Subcutaneous adipose tissue (tissue), 4 donors: Measurements from ENCODE around the gene FARP2. TPM values are rescaled to one million over a fixed set of nuclear protein-coding genes. Genes with fewer than 3 reads are reported as not detected.

Source experiments
- CTCF ChIP-seq: fragments of 450-650 bp; IDR thresholded peaks from one replicate; pipeline ENCODE4 v1.5.1; 2016; ENCODE audit warnings: low read depth, mild to moderate bottlenecking, control low read depth, antibody characterized with exemption, moderate library complexity
- total RNA-seq, 4 donors: library from RNA; depleted of rRNA; stranded (reverse); fragments of >200 nt; gene quantifications; one replicate each; pipeline ENCODE4 v1.1.0, GENCODE V29; 2016

FARP2 gene
- total RNA-seq, 4 donors from 2014 or later, result 27.4 to 49.1 (median 35.0) TPM

GRCh38 chr2:241461693-241462677 is 105.9 kb downstream of the FARP2 start:
- TF ChIP-seq CTCF, result no peak

- TF ChIP-seq CTCF, result no peak
Measured at GRCh38 chr2:241463276-241464135, 107.4 kb downstream of the FARP2 start.

- no peak for TF ChIP-seq CTCF
Measured at GRCh38 chr2:241465543-241465942, 109.5 kb downstream of the FARP2 start.

DNA sequence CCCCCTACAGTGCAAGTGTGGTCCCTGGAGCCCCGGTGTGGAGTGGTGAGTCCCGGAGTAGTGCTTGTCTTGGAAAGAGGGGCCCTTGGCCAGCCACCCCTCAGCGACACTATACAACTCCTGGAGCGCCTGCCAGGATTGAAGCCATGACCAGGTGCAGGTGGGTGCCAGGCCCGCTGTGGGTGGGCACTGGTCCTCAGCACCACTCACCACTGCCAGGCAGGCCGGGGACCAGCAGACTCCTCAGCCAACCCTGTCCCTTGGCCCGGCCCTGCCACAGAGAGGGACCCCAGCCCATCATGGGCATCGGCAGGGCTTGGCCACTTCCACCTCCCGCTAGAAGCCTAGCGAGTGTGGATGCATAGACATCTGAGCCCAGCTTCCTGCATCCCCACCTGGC is 110.1 kb downstream of the FARP2 start:
- TF ChIP-seq CTCF, result no peak

- no peak for TF ChIP-seq CTCF
Measured at GRCh38 chr2:241467777-241468475, 111.8 kb downstream of the FARP2 start.

- TF ChIP-seq CTCF, result no peak
Measured at GRCh38 chr2:241468476-241468781, 112.3 kb downstream of the FARP2 start.
